CD4-positive, alpha-beta memory T cell (primary cell): ENCODE results near the gene C11orf68. TPM values are rescaled to one million over a fixed set of nuclear protein-coding genes. Genes with fewer than 3 reads are reported as not detected.
A peak's percentile ranks its signal among the peaks of the same experiment; 100 is the strongest.

Experiments used
- CTCF ChIA-PET: fragments of 350-600 bp; sonication (Branson Sonifier 250); formaldehyde crosslinking; loops from one replicate; lab custom pipeline; 2021; ENCODE audit warnings: inconsistent platforms; ENCODE audit not compliant: partially characterized antibody; lab: Charles Lee
- POLR2A ChIA-PET: fragments of 350-600 bp; sonication (Branson Sonifier 250); formaldehyde crosslinking; loops from one replicate; lab custom pipeline; 2021; ENCODE audit not compliant: partially characterized antibody; lab: Charles Lee
- DNase-seq, 5 donors: peaks; one replicate each; pipeline versions ENCODE4 v3.0.0 to v3.0.0-alpha.2; 2020 to 2022; ENCODE audit warnings: mixed read lengths in 1 of 5
- H3K27ac ChIP-seq: one replicate; pipeline ENCODE4 v1.7.0; 2013; ENCODE audit warnings: low read depth, low read length
- H3K27me3 ChIP-seq: 2 replicates; pipeline ENCODE4 v1.7.0; 2013; ENCODE audit warnings: mild to moderate bottlenecking, low read length, moderate library complexity; ENCODE audit not compliant: insufficient read depth
- H3K36me3 ChIP-seq: 2 replicates; pipeline ENCODE4 v1.7.0; 2013; ENCODE audit warnings: mild to moderate bottlenecking, low read length, moderate library complexity; ENCODE audit not compliant: insufficient read depth
- H3K4me1 ChIP-seq: 2 replicates; pipeline ENCODE4 v1.7.0; 2013; ENCODE audit warnings: mild to moderate bottlenecking, low read length, moderate library complexity; ENCODE audit not compliant: insufficient read depth
- H3K4me3 ChIP-seq, 2 donors: one replicate each; pipeline ENCODE4 v1.7.0; 2013; ENCODE audit warnings: low read length in 2 of 2, mild to moderate bottlenecking in 1 of 2
- H3K9me3 ChIP-seq, 2 donors: one replicate each; pipeline ENCODE4 v1.7.0; 2013; ENCODE audit warnings: low read length in 2 of 2, control low read depth in 1 of 2; ENCODE audit not compliant: control insufficient read depth in 1 of 2
- H3K27ac Mint-ChIP-seq, 7 donors: one replicate each; pipeline ENCODE4 v1.8.0; 2020 to 2021; ENCODE audit warnings: mixed read lengths in 7 of 7, mild to moderate bottlenecking in 6 of 7, inconsistent platforms in 3 of 7, moderate library complexity in 3 of 7
- H3K27me3 Mint-ChIP-seq, 2 donors: one replicate each; pipeline ENCODE4 v1.8.0; 2020 to 2021; ENCODE audit warnings: mixed read lengths in 2 of 2
- H3K36me3 Mint-ChIP-seq, 2 donors: one replicate each; pipeline ENCODE4 v1.8.0; 2020 to 2021; ENCODE audit warnings: mixed read lengths in 2 of 2, inconsistent platforms in 1 of 2, mild to moderate bottlenecking in 1 of 2
- H3K4me1 Mint-ChIP-seq, 4 donors: one replicate each; pipeline ENCODE4 v1.8.0; 2020 to 2021; ENCODE audit warnings: mixed read lengths in 4 of 4, mild to moderate bottlenecking in 1 of 4
- H3K4me3 Mint-ChIP-seq, 8 donors: one replicate each; pipeline ENCODE4 v1.8.0; 2020 to 2021; ENCODE audit warnings: mixed read lengths in 8 of 8, mild to moderate bottlenecking in 7 of 8, moderate library complexity in 6 of 8, inconsistent platforms in 3 of 8
- H3K9me3 Mint-ChIP-seq, 8 donors: one replicate each; pipeline ENCODE4 v1.8.0; 2020 to 2021; ENCODE audit warnings: mixed read lengths in 8 of 8, mild to moderate bottlenecking in 5 of 8, inconsistent platforms in 3 of 8, moderate library complexity in 1 of 8
- intact Hi-C: fragments of 100-400 bp; cut with micrococcal nuclease; formaldehyde crosslinking; loops from one replicate; pipeline ENCODE4 v1.15.1; 2023
- polyA plus RNA-seq, 2 donors: library from polyadenylated mRNA; unstranded; fragments of 300-500 nt; fragmentation: Illumina TruSeq; gene quantifications; one replicate each; pipeline ENCODE4 v1.2.3, GENCODE V29; 2021
- total RNA-seq, 2 experiments: library from RNA; stranded (reverse); gene quantifications; one replicate each; pipeline ENCODE4 v1.2.3, GENCODE V29; 2021

The C11orf68 gene
- total and polyA plus RNA-seq, 4 experiments from 2014 or later = 48.0 to 81.6 (median 58.3) TPM

DNA sequence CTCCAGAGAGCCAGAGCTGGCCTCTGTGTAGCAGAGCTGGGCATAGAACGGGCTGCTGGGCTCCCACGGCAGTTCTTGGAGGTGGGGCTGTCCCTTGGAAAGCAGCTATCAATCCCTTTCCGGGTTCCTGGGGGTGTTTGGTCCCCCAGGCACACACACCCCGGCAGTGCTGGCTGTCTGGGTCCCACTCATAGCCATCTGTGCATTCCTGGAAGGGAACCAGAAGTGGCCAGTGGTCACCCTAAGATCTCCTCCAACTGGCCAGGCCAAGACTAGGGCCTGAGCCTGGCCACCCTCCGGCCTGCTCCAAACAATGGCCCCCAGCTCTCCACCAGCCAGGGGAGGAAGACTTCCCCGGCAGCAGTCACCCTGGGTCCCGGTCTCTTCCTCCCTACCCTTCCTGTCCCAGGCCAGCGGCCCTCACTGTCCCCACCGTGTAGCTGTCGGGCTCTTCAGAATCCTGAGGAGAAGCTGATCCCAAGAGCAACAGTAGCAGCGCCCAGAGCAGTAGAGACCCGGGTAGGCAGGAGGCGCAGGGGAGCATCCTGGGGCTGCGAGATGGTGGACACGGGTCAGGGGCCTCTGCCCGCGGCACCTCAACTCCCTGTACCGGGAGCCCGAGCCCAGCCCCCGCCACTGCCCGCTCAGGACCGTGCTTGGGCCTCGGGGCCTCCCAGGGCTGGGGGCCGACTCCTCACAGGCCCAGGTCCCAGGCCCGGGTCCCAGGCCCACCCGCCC lies 46.9 kb downstream of the C11orf68 start:
- Histone ChIP-seq H3K4me3 (no peak overlapping the region), H3K36me3 (no peaks in the 10 kb centered on the region), H3K4me1 (peaks cover 20% of the 10 kb centered on the region), H3K27ac (no peak overlapping the region), H3K9me3 (no peaks in the 10 kb centered on the region), H3K27me3 (no peaks in the 10 kb centered on the region)
- H3K9me3 Mint-ChIP-seq = no peaks in the 10 kb centered on the region
- DNase-seq = peak in 1 of 5 donors; percentile 6
- H3K27me3 Mint-ChIP-seq = no peaks in the 10 kb centered on the region
- ChIA-PET POLR2A (interaction anchor here (0.9 to 11.3 kb wide), 9 partner anchors 8 to 130 kb away, joined by 3 to 222 read pairs (median 3); partner anchors contain the start of genes BANF1, CCDC85B, CFL1 and CTSW), CTCF (interaction anchor here (0.9 to 2.4 kb wide), 5 partner anchors 12 to 173 kb away, joined by 4 to 29 read pairs (median 5); partner anchors contain the start of genes CCDC85B, FIBP and MUS81)
- H3K27ac Mint-ChIP-seq = peak overlapping the region in 1 of 7 donors; percentile 10
- peaks cover 3 to 4% of the 10 kb centered on the region in 2 donors for H3K36me3 Mint-ChIP-seq
- intact Hi-C loops = loop anchor here (2.0 kb wide), 2 partner anchors 13 to 17 kb away; partner anchors contain the start of genes CFL1 and FIBP
- peaks cover 7 to 41% (median 21%) of the 10 kb centered on the region in 4 donors for H3K4me1 Mint-ChIP-seq
- H3K4me3 Mint-ChIP-seq = peak overlapping the region; percentile 16 to 67 (median 38)

DNA sequence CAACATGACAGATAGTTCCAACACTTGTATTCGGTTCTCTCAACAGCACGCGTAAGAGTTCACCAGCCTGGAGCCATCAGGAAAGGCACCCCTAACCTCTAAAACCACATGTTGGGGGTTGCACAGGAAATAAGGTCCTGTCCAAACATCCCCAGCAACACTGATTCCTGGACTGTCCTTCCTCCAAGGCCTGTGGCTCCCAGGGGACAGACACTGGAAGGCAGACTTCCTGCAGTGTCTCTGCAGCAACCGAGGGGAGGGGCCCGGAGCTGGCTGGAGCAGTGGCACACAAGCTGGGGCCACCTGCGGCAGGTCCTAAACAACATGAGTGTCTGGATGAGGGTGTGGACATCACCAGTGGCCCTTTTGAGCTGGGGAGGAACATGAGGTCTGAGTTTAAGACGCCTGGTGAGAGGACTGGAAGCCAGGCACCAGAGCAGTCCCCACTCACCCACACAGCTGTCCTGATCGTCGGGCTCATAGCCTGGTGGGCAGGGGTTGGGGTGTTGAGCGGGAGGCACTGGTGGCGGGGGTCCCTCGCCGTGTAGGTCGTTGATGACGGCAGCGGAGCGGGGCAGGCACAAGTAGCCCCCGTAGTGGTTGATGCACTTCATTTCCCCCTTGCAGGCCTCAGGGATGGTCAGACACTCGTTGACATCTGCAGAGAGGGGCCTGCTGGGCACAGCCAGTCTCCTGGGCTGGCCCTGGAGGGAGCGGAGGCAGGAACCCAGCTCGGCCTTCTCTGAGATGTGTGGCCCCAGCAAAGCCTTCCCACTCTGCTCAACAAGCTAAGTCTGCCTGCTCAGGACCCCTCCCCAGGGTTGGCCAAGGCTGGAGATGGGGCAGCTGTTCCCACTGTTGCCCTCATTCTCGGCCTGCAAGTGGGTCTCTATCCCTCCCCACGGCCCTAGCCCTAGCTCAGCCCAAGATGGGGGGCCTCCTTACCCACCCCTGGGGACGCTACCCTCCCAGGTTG lies 47.9 kb downstream of the C11orf68 start:
- peaks cover 20% of the 10 kb centered on the region for H3K4me1 ChIP-seq
- DNase-seq = no peak
- Mint-ChIP-seq H3K27ac (peak overlapping the region in 3 of 7 donors; percentile 29 to 82 (median 38)), H3K9me3 (no peaks in the 10 kb centered on the region), H3K27me3 (no peaks in the 10 kb centered on the region), H3K36me3 (peaks cover 3 to 9% of the 10 kb centered on the region in 2 donors), H3K4me3 (peak overlapping the region in 5 of 8 donors; percentile 8 to 61 (median 40)), H3K4me1 (peaks cover 7 to 41% (median 23%) of the 10 kb centered on the region in 4 donors)
- CTCF ChIA-PET = interaction anchor here (0.7 to 2.4 kb wide), 7 partner anchors 11 to 174 kb away, joined by 3 to 29 read pairs (median 4); partner anchors contain the start of genes CCDC85B, FIBP and MUS81
- POLR2A ChIA-PET = interaction anchor here (0.5 to 11.3 kb wide), 12 partner anchors 8 to 131 kb away, joined by 3 to 222 read pairs (median 3); partner anchors contain the start of genes BANF1, CCDC85B, CFL1 and CTSW
- H3K9me3 ChIP-seq = no peaks in the 10 kb centered on the region
- no peak overlapping the region for H3K27ac ChIP-seq
- peaks cover 2% of the 10 kb centered on the region for H3K36me3 ChIP-seq
- intact Hi-C loops = no loop called here
- no peak overlapping the region for H3K4me3 ChIP-seq
- no peaks in the 10 kb centered on the region for H3K27me3 ChIP-seq

DNA sequence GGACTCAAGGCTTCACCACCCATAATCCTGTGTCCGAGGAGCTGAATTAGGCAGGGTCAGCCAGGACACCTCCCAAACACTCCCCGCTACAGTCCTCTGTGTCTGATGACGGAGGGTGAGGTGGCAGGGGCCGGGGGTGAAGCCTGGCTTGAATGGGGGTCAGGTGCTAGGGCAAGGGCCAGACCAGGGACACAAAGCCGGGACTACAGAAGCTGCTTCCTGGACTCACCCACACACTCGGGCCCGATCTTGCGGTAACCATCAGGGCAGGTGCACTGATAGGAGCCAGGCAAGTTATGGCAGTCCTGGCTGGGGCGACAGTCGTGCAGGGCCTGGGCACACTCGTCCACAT lies 48.6 kb downstream of the C11orf68 start:
- POLR2A ChIA-PET = interaction anchor here (1.5 to 11.3 kb wide), 4 partner anchors 8 to 20 kb away, joined by 4 to 222 read pairs (median 7); partner anchors contain the start of genes CCDC85B, CFL1 and MUS81
- no peaks in the 10 kb centered on the region for H3K27me3 ChIP-seq
- H3K9me3 ChIP-seq = no peaks in the 10 kb centered on the region
- H3K27me3 Mint-ChIP-seq = no peaks in the 10 kb centered on the region
- H3K9me3 Mint-ChIP-seq = no peaks in the 10 kb centered on the region
- intact Hi-C loops = no loop called here
- H3K4me3 ChIP-seq = no peak overlapping the region
- H3K4me1 Mint-ChIP-seq = peaks cover 7 to 41% (median 23%) of the 10 kb centered on the region in 4 donors
- peaks cover 20% of the 10 kb centered on the region for H3K4me1 ChIP-seq
- peak overlapping the region in 2 of 7 donors; percentile 38 to 82 for H3K27ac Mint-ChIP-seq
- peaks cover 4 to 15% of the 10 kb centered on the region in 2 donors for H3K36me3 Mint-ChIP-seq
- CTCF ChIA-PET = interaction anchor here (1.1 to 2.4 kb wide), 4 partner anchors 15 to 118 kb away, joined by 3 to 20 read pairs (median 5); partner anchors contain the start of gene FIBP
- H3K36me3 ChIP-seq = peaks cover 9% of the 10 kb centered on the region
- peak overlapping the region in 1 of 8 donors; percentile 57 for H3K4me3 Mint-ChIP-seq
- no peak for DNase-seq
- H3K27ac ChIP-seq = no peak overlapping the region

DNA sequence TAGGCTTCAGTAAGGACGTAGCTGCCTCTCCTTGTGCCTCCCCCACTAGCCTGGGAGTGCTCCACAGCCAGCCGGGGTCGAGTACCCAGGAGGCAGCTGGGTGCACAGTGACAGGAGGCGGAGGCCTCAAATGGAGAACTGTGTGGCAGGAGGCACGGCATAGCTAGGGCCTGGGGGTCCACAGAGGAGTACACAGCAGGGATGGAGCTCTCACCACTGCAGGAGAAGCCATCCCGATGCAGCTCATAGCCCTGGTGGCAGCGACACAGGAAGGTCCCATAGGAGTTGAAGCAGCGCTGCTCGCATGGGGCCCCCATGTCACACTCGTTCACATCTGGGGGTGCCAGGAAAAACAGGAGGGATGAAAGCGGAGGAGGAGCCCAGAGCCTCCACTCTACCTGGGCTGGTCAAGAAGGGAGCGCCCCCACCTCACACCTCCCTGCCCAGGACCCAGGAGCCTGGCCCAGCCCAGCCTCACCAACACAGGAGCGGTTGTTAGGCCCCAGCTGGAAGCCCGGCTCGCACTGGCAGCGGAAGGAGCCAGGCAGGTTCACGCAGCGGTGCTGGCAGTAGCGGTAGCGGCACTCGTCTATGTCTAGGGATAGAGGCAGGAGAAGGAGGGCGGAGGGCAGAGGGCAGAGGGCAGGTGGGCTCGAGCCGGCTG lies 49.1 kb downstream of the C11orf68 start:
- Mint-ChIP-seq H3K9me3 (no peaks in the 10 kb centered on the region), H3K4me3 (peak overlapping the region in 1 of 8 donors; percentile 9)

DNA sequence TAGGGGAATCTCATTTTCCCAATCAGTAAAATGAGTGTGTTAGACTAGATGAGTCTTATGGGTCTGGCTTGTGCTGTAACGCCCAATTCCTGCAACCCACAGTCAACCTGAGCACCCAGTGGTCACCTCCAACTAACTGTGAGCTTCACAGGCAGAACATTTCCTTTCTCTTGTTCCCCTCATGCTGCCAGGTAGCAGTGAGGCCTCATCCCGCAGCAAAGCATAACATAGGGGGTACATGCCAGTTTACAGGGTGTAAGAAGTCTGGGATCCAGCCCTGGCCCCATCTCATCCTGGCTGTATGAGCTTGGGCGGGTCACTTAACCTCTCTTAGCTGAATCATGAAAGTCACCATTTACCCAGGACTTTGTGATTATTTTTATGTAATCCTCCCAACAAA lies 50.0 kb downstream of the C11orf68 start:
- ChIA-PET POLR2A (interaction anchor here (0.9 to 11.3 kb wide), 9 partner anchors 10 to 254 kb away, joined by 3 to 222 read pairs (median 4); partner anchors contain the start of genes CCDC85B, CFL1, FIBP and MUS81), CTCF (interaction anchor here (0.7 to 2.4 kb wide), 5 partner anchors 8 to 1299 kb away, joined by 3 to 20 read pairs (median 5); partner anchors contain the start of genes FIBP and MUS81)
- Mint-ChIP-seq H3K36me3 (peaks cover 8 to 25% of the 10 kb centered on the region in 2 donors), H3K27me3 (no peaks in the 10 kb centered on the region), H3K4me3 (no peak overlapping the region), H3K9me3 (no peaks in the 10 kb centered on the region), H3K4me1 (peaks cover 7 to 39% (median 23%) of the 10 kb centered on the region in 4 donors), H3K27ac (peak overlapping the region in 2 of 7 donors; percentile 36 to 86)
- no peaks in the 10 kb centered on the region for H3K27me3 ChIP-seq
- peaks cover 14% of the 10 kb centered on the region for H3K4me1 ChIP-seq
- intact Hi-C loops = no loop called here
- no peak overlapping the region for H3K4me3 ChIP-seq
- DNase-seq = no peak
- peaks cover 23% of the 10 kb centered on the region for H3K36me3 ChIP-seq
- no peaks in the 10 kb centered on the region for H3K9me3 ChIP-seq
- no peak overlapping the region for H3K27ac ChIP-seq

More for the DNA sequence above, 49.1 kb downstream of the C11orf68 start:
- H3K9me3 ChIP-seq = no peaks in the 10 kb centered on the region
- no peaks in the 10 kb centered on the region for H3K27me3 Mint-ChIP-seq
- no peak overlapping the region for H3K27ac ChIP-seq
- H3K27ac Mint-ChIP-seq = no peak overlapping the region
- ChIA-PET CTCF (interaction anchor here (0.8 to 2.4 kb wide), 5 partner anchors 9 to 19 kb away, joined by 3 to 20 read pairs (median 13); partner anchors contain the start of genes FIBP and MUS81), POLR2A (interaction anchor here (0.9 to 11.3 kb wide), 7 partner anchors 9 to 255 kb away, joined by 3 to 222 read pairs (median 4); partner anchors contain the start of genes CCDC85B, CFL1, FIBP and MUS81)
- DNase-seq = no peak
- intact Hi-C loops = no loop called here
- H3K36me3 ChIP-seq = peaks cover 14% of the 10 kb centered on the region
- H3K4me1 ChIP-seq = peaks cover 20% of the 10 kb centered on the region
- no peaks in the 10 kb centered on the region for H3K27me3 ChIP-seq
- H3K4me1 Mint-ChIP-seq = peaks cover 7 to 41% (median 23%) of the 10 kb centered on the region in 4 donors
- peaks cover 8 to 19% of the 10 kb centered on the region in 2 donors for H3K36me3 Mint-ChIP-seq
- H3K4me3 ChIP-seq = no peak overlapping the region
